H9 (cell line): ENCODE measurements around the gene NRIP3. TPM values are rescaled to one million over a fixed set of nuclear protein-coding genes. Genes with fewer than 3 reads are reported as not detected.

Experiments used
- DNase-seq: peaks from one replicate; pipeline ENCODE4 v3.0.0-alpha.2; 2017
- H2AFZ ChIP-seq: one replicate; pipeline ENCODE4 v1.6.1; 2013; ENCODE audit warnings: mild to moderate bottlenecking, low read length, control low read depth, moderate library complexity
- H2AK5ac ChIP-seq: 2 replicates; pipeline ENCODE4 v1.6.1; 2013; ENCODE audit warnings: low read length, control low read depth, mixed read lengths; ENCODE audit not compliant: insufficient read length
- H2BK120ac ChIP-seq: one replicate; pipeline ENCODE4 v1.6.1; 2013; ENCODE audit warnings: low read depth, mild to moderate bottlenecking, low read length, control low read depth, inconsistent platforms; ENCODE audit not compliant: poor library complexity, severe bottlenecking
- H2BK12ac ChIP-seq: 2 replicates; pipeline ENCODE4 v1.6.1; 2013; ENCODE audit warnings: low read length, control low read depth, mixed read lengths, low read depth; ENCODE audit not compliant: insufficient read length
- H2BK15ac ChIP-seq: 2 replicates; pipeline ENCODE4 v1.6.1; 2013; ENCODE audit warnings: low read depth, low read length, control low read depth
- H2BK20ac ChIP-seq: one replicate; pipeline ENCODE4 v1.6.1; 2013; ENCODE audit warnings: low read depth, mild to moderate bottlenecking, low read length, control low read depth, inconsistent platforms; ENCODE audit not compliant: poor library complexity, severe bottlenecking
- H2BK5ac ChIP-seq: 2 replicates; pipeline ENCODE4 v1.6.1; 2013; ENCODE audit warnings: low read length, control low read depth, mixed read lengths; ENCODE audit not compliant: insufficient read length
- H3K14ac ChIP-seq: 2 replicates; pipeline ENCODE4 v1.6.1; 2013; ENCODE audit warnings: low read length, control low read depth; ENCODE audit not compliant: insufficient read depth
- H3K18ac ChIP-seq: 2 replicates; pipeline ENCODE4 v1.6.1; 2013; ENCODE audit warnings: low read depth, mild to moderate bottlenecking, mixed read lengths, low read length, control low read depth; ENCODE audit not compliant: insufficient read length
- H3K23ac ChIP-seq: 2 replicates; pipeline ENCODE4 v1.6.1; 2013; ENCODE audit warnings: low read length, control low read depth, mixed read lengths, low read depth; ENCODE audit not compliant: insufficient read length
- H3K23me2 ChIP-seq: 2 replicates; pipeline ENCODE4 v1.6.1; 2013; ENCODE audit warnings: low read depth, mild to moderate bottlenecking, mixed read lengths, low read length, control low read depth; ENCODE audit not compliant: insufficient read length, poor library complexity, severe bottlenecking
- H3K27ac ChIP-seq: 2 replicates; pipeline ENCODE4 v1.5.1; 2013; ENCODE audit warnings: low read length, control low read depth, mixed read lengths, low read depth; ENCODE audit not compliant: insufficient read length
- H3K27me3 ChIP-seq: 2 replicates; pipeline ENCODE4 v1.6.1; 2013; ENCODE audit warnings: low read length, control low read depth, inconsistent platforms; ENCODE audit not compliant: insufficient read depth
- H3K4ac ChIP-seq: 2 replicates; pipeline ENCODE4 v1.6.1; 2013; ENCODE audit warnings: low read depth, mild to moderate bottlenecking, control low read depth, inconsistent platforms, low read length, moderate library complexity
- H3K4me1 ChIP-seq: 2 replicates; pipeline ENCODE4 v1.6.1; 2013; ENCODE audit warnings: low read length, control low read depth, inconsistent platforms; ENCODE audit not compliant: insufficient read depth
- H3K4me2 ChIP-seq: 2 replicates; pipeline ENCODE4 v1.6.1; 2013; ENCODE audit warnings: low read length, control low read depth, mixed read lengths; ENCODE audit not compliant: insufficient read length, insufficient read depth
- H3K56ac ChIP-seq: 2 replicates; pipeline ENCODE4 v1.6.1; 2013; ENCODE audit warnings: low read depth, mild to moderate bottlenecking, mixed read lengths, low read length, control low read depth; ENCODE audit not compliant: insufficient read length
- H3K79me1 ChIP-seq: 2 replicates; pipeline ENCODE4 v1.6.1; 2013; ENCODE audit warnings: low read depth, mild to moderate bottlenecking, moderate library complexity, low read length, control low read depth, inconsistent platforms; ENCODE audit not compliant: insufficient read depth, poor library complexity, severe bottlenecking
- H3K79me2 ChIP-seq: 2 replicates; pipeline ENCODE4 v1.6.1; 2013; ENCODE audit warnings: low read length, control low read depth, inconsistent platforms; ENCODE audit not compliant: insufficient read depth
- H3K9ac ChIP-seq: 2 replicates; pipeline ENCODE4 v1.6.1; 2013; ENCODE audit warnings: low read length, control low read depth, mixed read lengths; ENCODE audit not compliant: insufficient read length; ENCODE audit errors: extremely low read depth
- H3K9me3 ChIP-seq: one replicate; pipeline ENCODE4 v1.6.1; 2013; ENCODE audit warnings: low read depth, low read length, inconsistent platforms; ENCODE audit not compliant: control insufficient read depth
- H3T11ph ChIP-seq: one replicate; pipeline ENCODE4 v1.6.1; 2013; ENCODE audit warnings: mild to moderate bottlenecking, low read length, control low read depth, inconsistent platforms
- H4K20me1 ChIP-seq: one replicate; pipeline ENCODE4 v1.6.1; 2013; ENCODE audit not compliant: control insufficient read depth, insufficient read length, insufficient read depth
- H4K5ac ChIP-seq: 2 replicates; pipeline ENCODE4 v1.6.1; 2013; ENCODE audit warnings: low read depth, mild to moderate bottlenecking, mixed read lengths, low read length, control low read depth; ENCODE audit not compliant: insufficient read length
- H4K8ac ChIP-seq: replicated peaks from 2 replicates; pipeline ENCODE4 v1.6.1; 2013; ENCODE audit warnings: low read length, control low read depth, mixed read lengths, low read depth; ENCODE audit not compliant: insufficient read length
- H4K91ac ChIP-seq: 2 replicates; pipeline ENCODE4 v1.6.1; 2013; ENCODE audit warnings: low read depth, mild to moderate bottlenecking, moderate library complexity, mixed read lengths, low read length, control low read depth; ENCODE audit not compliant: insufficient read length
- H3K27ac Mint-ChIP-seq, 3 experiments: 2 replicates in 2 of 3; 3 replicates in 1 of 3; pipeline ENCODE4 v1.8.0; 2020 to 2021; ENCODE audit warnings: mixed read lengths in 3 of 3, mild to moderate bottlenecking in 1 of 3, moderate library complexity in 1 of 3
- H3K27me3 Mint-ChIP-seq: 2 replicates; pipeline ENCODE4 v1.8.0; 2021; ENCODE audit warnings: low read depth, mild to moderate bottlenecking, moderate library complexity, mixed read lengths
- H3K36me3 Mint-ChIP-seq, 3 experiments: 2 replicates in 2 of 3; 3 replicates in 1 of 3; pipeline ENCODE4 v1.8.0; 2020 to 2021; ENCODE audit warnings: low read depth in 3 of 3, mixed read lengths in 3 of 3; ENCODE audit not compliant: insufficient read depth in 1 of 3
- H3K4me1 Mint-ChIP-seq, 2 experiments: 2 replicates each; pipeline ENCODE4 v1.8.0; 2020; ENCODE audit warnings: mixed read lengths in 2 of 2
- H3K4me3 Mint-ChIP-seq, 2 experiments: 2 replicates in 1 of 2; 3 replicates in 1 of 2; pipeline ENCODE4 v1.8.0; 2020 to 2021; ENCODE audit warnings: mild to moderate bottlenecking in 2 of 2, mixed read lengths in 2 of 2, moderate library complexity in 1 of 2
- H3K9me3 Mint-ChIP-seq, 2 experiments: 2 replicates in 1 of 2; 3 replicates in 1 of 2; pipeline ENCODE4 v1.8.0; 2020; ENCODE audit warnings: mild to moderate bottlenecking in 2 of 2, mixed read lengths in 2 of 2, moderate library complexity in 1 of 2
- CTCF ChIP-seq: fragments of 200-600 bp; sonication (generic); conservative IDR thresholded peaks from 3 replicates; pipeline ENCODE4 v1.8.0; 2021; ENCODE audit warnings: antibody characterized with exemption, mild to moderate bottlenecking
- WGBS: extraction: QIAGEN DNeasy Blood & Tissue Kit; methylation state at CpG from one replicate; pipeline ENCODE4 v1.1.7; 2013; ENCODE audit warnings: missing lambda C conversion rate, low lambda C conversion rate, mixed read lengths; ENCODE audit not compliant: insufficient read length; ENCODE audit errors: extremely low coverage; 5-methylcytosine and 5-hydroxymethylcytosine counted together
- total RNA-seq: library from RNA; stranded (reverse); gene quantifications from 2 replicates; pipeline ENCODE4 v1.2.1, GENCODE V29; 2021

NRIP3 gene
- total RNA-seq, 1 experiment from 2014 or later: 4.2 TPM

- H2BK120ac ChIP-seq: no peak overlapping the region
- no peak overlapping the region for H2BK20ac ChIP-seq
- no peak overlapping the region for H4K91ac ChIP-seq
- H3K4me1 ChIP-seq: no peaks in the 10 kb centered on the region
- no peak overlapping the region for H4K5ac ChIP-seq
- no peak overlapping the region for H3K9ac ChIP-seq
- H3K9me3 Mint-ChIP-seq: no peaks in the 10 kb centered on the region
- no peak overlapping the region for H4K8ac ChIP-seq
- no peak overlapping the region for H3K14ac ChIP-seq
- no peak overlapping the region for H3K27ac ChIP-seq
- no peaks in the 10 kb centered on the region for H3K79me1 ChIP-seq
- no peak for TF ChIP-seq CTCF
- H3K36me3 Mint-ChIP-seq: no peaks in the 10 kb centered on the region
- no peak overlapping the region for H2AK5ac ChIP-seq
- H3K56ac ChIP-seq: no peak overlapping the region
- H3K4me3 Mint-ChIP-seq: no peak overlapping the region
- no peak overlapping the region for H3K18ac ChIP-seq
- H3K4me2 ChIP-seq: no peak overlapping the region
- peaks cover 61% of the 10 kb centered on the region for H3K27me3 Mint-ChIP-seq
- no CpG with 5 or more reads among the region's 6 CpGs for WGBS
- H3K27ac Mint-ChIP-seq: no peak overlapping the region
- H3K4ac ChIP-seq: no peak overlapping the region
- H3T11ph ChIP-seq: no peak overlapping the region
- no peak overlapping the region for H2BK12ac ChIP-seq
- no peak for DNase-seq
- no peaks in the 10 kb centered on the region for H3K9me3 ChIP-seq
- no peak overlapping the region for H3K23ac ChIP-seq
- H3K79me2 ChIP-seq: no peaks in the 10 kb centered on the region
- H2AFZ ChIP-seq: no peak overlapping the region
- no peak overlapping the region for H2BK5ac ChIP-seq
- H3K27me3 ChIP-seq: peaks cover 27% of the 10 kb centered on the region
- H3K23me2 ChIP-seq: peaks cover 8% of the 10 kb centered on the region
- H2BK15ac ChIP-seq: no peak overlapping the region
- no peaks in the 10 kb centered on the region for H4K20me1 ChIP-seq
- peaks cover 4 to 15% of the 10 kb centered on the region in 2 experiments for H3K4me1 Mint-ChIP-seq
Measured at GRCh38 chr11:9001736-9002135, 2.1 kb downstream of the NRIP3 start.
